K562 treated with DMSO at 1 percent for 12 hours (cell line): ENCODE measurements around the gene SNTB2. TPM values are rescaled to one million over a fixed set of nuclear protein-coding genes. Genes with fewer than 3 reads are reported as not detected.

Source experiments
- total RNA-seq: library from RNA; unstranded; fragments of 300-600 nt; gene quantifications from 2 replicates; pipeline ENCODE4 v1.2.3, GENCODE V29; 2022; ENCODE audit not compliant: insufficient read depth

Gene SNTB2
- total RNA-seq: 1.9 and 8.6 TPM in 2 replicates

DNA sequence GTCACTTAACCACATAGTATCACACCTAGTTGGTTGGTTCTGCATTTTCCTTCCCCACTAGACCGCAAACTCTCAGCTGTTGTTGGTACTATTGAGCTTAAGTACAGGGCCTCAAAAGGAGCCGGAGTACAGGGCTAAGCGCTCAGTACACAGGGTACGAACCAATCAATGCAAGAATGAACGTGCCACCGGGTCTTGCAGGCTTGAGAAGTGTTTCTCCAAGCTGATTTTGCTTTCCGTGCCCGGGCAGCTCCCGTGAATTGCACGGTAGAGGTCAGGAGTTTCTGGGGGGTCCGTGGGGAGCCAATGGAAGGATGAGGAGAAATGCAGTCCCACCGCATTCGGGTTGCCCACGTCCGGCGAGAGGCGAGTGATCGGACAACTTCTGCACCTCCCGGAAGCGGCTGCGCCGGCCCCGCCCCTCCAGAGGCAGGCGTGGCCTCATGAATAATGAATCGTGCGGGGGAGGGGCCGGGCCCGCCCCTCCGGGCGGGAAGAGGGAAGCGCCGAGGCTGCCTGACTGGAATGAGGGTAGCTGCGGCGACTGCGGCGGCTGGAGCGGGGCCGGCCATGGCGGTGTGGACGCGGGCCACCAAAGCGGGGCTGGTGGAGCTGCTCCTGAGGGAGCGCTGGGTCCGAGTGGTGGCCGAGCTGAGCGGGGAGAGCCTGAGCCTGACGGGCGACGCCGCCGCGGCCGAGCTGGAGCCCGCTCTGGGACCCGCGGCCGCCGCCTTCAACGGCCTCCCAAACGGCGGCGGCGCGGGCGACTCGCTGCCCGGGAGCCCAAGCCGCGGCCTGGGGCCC is at the start of gene SNTB2:
TSS of gene SNTB2 (plus strand) at position 523 of the 804 bp plus-strand sequence. CDS start at position 526, 3 bp downstream.

DNA sequence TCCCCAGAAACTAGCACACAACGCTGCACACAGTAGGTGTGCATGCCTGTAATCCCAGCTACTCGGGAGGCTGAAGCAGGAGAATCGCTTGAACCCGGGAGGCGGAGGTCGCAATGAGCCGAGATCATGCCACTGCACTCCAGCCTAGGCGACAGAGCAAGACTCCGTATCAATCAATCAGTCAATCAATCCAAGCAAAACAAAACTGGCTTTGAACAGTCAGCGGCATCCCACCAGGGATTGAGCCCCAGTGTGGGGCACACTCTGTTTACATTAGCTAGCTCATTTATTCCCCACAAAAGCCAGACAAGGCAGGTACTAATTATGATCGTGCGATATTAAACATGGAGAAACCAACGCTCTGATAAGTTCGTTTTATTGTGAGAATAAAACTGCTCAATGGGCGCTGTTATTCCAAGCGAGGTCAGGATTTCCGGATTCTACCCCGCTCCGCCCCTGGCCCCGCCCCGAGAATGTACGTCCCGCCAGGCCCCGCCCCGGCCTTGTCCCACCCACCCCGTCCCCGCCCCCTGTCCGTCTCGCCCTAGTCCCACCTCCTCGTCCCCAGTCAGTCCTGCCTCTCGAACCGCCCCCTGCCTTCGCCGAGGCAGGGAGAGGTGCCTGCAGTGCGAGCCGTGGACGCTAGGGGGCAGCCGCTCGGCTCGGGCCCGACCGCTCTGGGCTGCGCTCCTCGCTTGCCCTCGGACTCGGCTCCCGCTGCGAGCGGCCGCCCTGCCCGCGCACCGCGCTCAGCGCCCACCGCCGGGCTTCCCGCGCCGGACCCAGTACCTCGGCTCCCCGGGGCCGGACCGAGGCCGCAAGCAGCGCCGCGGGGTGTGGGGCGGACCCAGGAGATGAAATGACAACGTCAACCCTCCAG is 123.9 kb downstream of the SNTB2 start, which contains the start of gene VPS4A:
TSS of gene VPS4A (plus strand) at position 698 of the 880 bp plus-strand sequence. CDS start at position 860, 162 bp downstream.

DNA sequence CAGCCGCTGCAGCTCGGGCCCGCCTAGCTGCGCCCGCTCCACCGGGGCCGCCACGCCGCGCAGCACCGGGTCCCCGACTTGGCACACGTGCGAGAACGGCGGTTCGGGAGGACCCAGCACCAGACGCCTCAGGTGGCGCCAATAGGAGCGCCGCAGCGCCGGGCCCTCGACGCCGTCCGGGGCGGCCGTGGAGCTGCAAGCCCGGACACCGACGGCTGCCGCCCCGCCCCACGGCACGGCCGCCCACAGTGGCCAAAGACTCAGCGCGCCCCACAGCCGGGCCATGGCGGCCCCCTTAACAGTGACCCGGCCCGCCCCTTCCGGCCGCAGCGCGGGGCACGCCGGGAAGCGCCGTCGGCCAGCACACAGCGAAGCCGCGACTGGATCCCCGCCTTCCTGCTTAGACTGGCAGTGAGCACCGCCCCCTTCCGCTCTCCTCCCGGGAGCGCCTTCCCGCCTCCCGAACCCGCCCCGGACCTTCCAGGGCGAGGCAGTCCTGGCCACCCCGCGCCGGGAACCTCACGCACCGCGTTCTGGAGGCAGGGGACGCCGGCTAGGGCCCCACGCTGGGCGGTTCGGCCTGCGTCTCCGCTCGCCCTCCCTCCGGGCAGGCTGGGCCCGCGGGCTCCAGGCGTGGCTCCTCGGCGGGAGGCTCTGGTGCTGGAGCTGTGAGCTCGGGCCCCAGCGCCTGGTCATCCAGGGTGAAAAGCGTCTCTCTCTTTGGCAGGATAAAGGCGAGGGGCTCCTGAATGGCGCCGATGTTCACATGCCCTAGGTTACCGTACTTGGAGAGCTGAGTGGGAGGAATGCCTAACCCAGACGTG is 143.5 kb downstream of the SNTB2 start, which contains the start of gene PDF:
TSS of gene PDF (minus strand) at position 303 of the 824 bp plus-strand sequence. CDS start at position 285, 18 bp downstream.

DNA sequence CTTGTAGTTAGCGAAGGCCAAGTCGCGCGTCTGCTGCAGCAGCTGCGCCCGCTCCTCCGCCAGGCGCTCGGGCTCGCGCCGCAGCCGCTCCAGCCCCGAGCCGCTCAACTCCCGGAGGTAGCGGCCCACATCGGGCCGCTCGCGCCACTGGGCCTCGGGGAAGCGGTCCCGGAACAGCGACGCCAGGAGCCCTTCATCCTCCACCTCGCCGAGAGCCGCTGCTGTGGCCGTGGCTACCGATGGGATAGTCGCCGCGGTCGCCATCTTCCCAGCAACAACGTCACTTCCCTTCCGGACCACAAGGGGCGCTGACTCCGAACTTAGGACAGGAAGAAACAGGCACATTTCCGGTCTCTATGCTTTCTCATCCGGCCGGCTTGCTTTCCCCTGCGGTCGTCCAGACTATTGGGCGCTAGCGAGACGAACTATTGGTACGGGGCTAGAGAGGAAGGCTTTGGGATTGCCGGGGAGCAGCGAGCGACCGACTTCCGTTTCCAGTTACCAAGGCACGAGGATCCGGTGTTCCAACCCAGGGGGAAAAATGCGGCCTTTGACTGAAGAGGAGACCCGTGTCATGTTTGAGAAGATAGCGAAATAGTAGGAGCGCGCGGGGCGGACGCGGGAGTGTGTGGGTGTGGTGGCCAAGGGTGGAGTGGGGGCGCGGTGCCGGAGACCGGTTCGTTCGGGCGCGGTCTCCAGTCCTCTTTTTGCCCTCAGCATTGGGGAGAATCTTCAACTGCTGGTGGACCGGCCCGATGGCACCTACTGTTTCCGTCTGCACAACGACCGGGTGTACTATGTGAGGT is 152.5 kb downstream of the SNTB2 start, which contains the start of the genes COG8 and NIP7:
TSS of gene COG8 (minus strand) at position 276 of the 806 bp plus-strand sequence. CDS start at position 264, 12 bp downstream.
TSS of gene NIP7 (plus strand) at position 484 of the 806 bp plus-strand sequence. CDS start at position 542, 58 bp downstream.

DNA sequence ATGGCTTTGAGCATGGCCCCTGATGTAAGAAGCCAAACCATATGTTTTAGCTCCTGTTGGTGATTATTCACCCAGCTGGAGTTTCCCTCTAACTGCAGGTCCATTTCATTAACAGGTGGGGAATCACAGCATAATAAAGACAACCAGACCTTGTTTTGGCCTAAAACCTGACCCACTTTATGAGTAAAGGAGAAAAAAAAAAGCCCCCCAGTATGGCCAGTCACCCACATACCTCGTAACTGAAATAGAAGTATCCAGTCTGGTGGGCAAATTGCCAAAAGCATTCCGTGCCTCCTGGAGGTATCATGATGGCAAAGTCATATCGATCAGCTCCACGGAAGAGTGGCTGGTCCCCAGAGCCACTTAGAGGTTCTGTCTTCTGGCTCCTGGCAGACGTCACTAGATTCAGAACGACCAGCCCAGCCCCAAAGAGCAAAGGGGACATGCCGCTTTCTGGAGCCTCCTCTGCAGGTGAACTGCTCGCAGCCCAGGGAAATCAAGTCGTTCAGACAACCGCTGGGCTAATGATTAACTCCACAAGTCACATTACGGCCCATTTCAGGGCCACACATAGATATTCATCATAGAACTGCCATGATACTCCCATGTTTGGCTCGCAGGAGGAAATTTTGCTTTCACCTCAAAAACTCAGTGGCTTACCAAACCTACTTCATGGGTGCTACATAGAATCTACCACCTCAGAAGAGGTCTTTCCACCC is 164.5 kb downstream of the SNTB2 start, which contains the start of gene TMED6:
TSS of gene TMED6 (minus strand) at position 478 of the 719 bp plus-strand sequence. CDS start at position 445, 33 bp downstream.

Other genes starting within 250 kb of the SNTB2 start
- 0.32 TPM in 1 of 2 replicates, not detected in the other for gene HAS3, start 81.5 kb upstream of the SNTB2 start, total RNA-seq
- gene CHTF8, start 54.6 kb upstream of the SNTB2 start, total RNA-seq: 88.8 and 159 TPM in 2 replicates
- gene UTP4, start 54.5 kb upstream of the SNTB2 start, total RNA-seq: 21.8 and 47.2 TPM in 2 replicates
- gene VPS4A, start 124.2 kb downstream of the SNTB2 start, total RNA-seq: 50.1 and 65.2 TPM in 2 replicates
- 20.1 and 21.3 TPM in 2 replicates for gene PDF, start 143.4 kb downstream of the SNTB2 start, total RNA-seq
- gene COG8, start 152.4 kb downstream of the SNTB2 start, total RNA-seq: 23.7 and 40.3 TPM in 2 replicates
- gene NIP7, start 152.6 kb downstream of the SNTB2 start, total RNA-seq: 10.4 and 17.9 TPM in 2 replicates
- gene TMED6, start 164.6 kb downstream of the SNTB2 start, total RNA-seq: 0.96 TPM in 1 of 2 replicates, not detected in the other
- gene TERF2, start 198.8 kb downstream of the SNTB2 start, total RNA-seq: 14.8 and 39.8 TPM in 2 replicates
- 47.9 and 81.6 TPM in 2 replicates for gene CYB5B, start 237.5 kb downstream of the SNTB2 start, total RNA-seq